NCI-H345 treated with DMSO at 0.1 percent for 48 hours (cell line): ENCODE results near the gene CREB1.

Experiments
- DNase-seq: peaks from one replicate; lab custom pipeline; 2025; ENCODE audit not compliant: unreplicated experiment; lab: John Stamatoyannopoulos, UW

Gene CREB1

DNA sequence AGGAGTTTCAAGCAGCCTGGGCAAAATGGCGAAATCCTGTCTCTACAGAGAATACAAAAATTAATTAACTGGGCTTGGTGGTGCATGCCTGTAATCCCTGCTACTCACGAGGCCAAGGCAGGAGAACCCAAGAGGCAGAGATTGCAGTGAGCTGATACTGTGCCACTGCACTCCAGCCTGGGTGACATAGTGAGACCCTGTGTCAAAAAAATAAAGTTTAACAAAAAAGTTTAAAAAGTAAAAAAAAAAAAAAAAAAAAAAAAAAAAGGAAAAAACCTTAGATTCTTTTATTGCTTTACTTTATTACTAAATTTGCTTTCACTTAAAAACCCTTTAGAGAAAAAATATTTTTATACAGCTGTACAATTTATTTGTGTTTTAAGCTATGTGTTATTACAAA lies 10.7 kb downstream of the CREB1 start:
- DNase-seq = no peak

DNA sequence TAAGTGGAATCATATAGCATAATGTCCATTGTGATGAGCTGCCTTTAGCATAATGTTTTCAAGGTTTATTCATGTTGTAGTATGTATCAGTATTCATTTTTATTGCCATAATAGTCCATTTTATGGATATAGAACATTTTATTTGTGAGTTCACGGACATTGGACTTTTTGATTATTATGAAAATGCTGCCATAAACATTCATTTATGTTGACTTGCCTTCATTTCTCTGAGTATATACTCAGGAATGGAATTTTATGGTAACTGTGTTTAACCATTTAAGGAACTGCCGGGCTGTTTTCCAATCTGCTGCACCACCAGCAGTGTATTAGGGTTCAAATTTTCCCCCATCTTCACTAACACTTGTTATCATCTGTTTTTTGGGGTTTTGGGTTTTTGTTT lies 12.2 kb downstream of the CREB1 start:
- no peak for DNase-seq

DNA sequence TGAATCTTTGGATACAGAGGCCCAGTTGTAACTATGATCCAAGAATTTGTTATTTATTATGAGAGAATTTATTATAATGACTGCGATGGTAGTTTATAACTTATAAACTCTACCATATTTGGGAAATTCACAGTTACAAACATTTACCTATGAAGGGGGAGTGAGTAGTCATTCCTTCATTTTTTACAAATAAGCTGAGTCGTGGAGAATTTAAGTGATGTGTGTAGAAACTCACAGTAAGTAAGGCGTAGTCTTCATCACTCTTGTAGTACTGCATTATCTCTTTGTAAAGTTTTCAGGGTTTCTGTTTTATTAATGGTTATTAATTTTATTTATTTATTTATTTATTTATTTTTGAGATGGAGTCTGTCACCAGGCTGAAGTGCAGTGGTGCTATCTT lies 13.5 kb downstream of the CREB1 start:
- no peak for DNase-seq

DNA sequence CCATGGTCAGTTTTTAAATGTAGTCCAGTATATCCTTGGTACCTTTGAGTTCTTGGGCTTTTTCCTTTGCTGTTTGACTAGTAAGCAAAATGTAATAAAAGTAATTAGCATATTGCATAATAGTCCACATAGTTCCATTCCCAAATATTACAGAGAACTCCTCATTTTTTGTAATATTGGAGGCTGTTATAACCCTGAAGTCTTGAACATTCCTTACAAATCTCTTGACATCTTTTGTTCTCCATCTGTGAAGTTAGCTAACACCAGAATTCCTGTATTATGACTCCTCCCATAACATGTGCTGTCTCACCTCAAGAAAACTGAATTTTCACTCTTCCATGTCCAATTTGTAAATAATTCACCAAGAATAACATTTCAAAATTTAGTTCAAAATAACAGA lies 17.1 kb downstream of the CREB1 start:
- no peak for DNase-seq

DNA sequence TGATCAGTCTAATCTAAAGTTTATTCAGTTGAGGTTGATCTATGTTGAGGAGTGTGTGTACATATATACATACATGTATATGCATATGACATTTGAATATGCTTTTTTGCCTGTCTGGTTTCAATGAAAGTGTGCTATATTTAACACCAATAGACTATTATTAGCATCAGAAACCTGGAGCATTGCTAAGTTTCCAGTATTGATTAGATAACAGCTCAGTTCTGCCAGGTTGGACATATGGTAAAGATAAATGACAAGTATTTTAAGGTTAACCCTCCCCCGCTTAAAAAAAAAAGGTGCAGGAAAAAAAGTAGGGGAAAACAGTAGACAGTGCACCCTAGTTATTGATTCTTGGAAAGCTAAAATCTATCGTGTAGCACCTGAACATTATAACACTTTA lies 19.4 kb downstream of the CREB1 start:
- no peak for DNase-seq

DNA sequence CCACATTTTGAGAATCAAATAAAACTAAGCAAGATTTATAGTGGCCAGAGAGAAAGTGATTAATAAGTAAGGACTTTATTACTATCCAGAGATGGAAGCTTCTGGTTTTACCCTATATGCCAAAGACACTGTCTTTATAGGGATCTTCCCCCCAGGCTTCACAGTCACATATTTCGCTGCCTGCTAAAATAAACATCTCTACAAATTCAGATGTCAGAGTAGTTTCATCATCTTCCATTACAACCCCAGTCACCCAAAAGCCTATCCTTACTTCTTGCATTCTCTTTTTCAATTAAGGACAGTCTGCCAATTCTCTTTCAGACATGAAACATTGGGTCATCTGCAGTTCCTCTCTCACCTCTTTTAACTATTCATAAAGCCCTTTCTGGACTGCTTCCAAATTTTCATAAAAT lies 28.3 kb downstream of the CREB1 start:
- DNase-seq = no peak

DNA sequence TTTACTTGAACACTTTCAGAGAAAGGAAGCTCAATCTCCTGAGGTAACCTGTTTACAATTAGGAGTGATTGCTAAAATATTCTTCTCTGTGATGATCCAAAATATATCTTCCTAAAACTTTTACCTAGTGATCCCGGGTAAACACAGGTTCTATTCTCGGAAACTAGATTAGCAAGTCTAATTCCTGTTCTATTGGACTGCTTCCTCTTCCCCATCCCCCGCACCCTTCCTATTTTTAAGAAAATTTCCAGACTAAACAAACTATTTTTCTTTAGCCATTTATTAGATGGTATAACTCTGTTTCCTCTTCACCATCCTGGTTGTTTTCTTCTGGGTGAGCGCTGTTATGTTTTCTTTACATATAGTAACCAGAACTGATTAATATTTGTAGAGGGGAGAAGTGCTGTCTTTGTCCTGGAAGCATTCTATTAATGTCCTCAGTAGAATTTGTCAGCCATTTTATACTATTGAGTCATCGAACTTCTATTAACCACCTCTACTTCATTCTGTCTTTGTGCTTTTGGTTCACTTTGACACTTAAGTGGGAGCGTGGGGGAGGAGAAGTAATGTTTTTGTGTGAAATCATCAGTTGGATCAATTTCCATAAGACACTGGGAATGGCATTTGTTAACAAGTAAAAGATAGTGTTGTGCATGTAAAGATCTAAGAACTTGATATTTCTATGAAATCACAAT lies 31.8 kb downstream of the CREB1 start:
- DNase-seq = no peak

DNA sequence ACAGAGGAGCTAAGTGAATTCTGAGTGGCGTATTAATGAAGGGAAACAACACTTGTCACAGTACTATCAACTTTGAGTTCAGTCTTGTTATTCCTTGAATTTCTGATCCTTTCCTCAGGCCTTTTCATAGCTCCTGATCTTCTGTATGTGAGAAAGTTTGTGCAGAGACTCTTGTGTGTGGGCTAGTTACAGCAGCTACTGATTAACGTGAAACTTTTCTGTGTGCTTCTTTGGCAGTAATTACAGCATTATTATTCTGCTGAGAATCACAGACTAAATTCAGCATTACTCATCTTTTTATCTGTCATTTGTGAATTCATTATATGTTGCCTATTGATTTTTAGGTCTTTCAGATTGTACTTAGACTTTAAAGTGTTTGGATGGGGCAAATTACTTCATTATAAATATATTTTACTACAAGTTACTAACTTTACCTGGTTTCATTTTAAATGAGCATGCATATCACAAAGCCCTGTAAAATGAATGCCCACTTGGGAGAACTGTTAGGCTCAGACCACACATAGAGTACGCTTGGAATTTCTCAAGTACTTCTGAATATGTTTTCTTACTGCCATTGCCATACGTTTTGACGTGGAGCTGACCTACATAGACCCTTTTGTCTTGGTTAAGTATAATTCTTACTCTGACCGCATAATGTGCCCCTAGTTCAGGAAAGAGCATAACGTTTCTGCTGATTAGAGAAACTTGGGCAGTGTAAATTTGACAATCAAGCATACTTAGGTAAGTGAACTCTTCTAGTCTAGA lies 36.2 kb downstream of the CREB1 start:
- no peak for DNase-seq

DNA sequence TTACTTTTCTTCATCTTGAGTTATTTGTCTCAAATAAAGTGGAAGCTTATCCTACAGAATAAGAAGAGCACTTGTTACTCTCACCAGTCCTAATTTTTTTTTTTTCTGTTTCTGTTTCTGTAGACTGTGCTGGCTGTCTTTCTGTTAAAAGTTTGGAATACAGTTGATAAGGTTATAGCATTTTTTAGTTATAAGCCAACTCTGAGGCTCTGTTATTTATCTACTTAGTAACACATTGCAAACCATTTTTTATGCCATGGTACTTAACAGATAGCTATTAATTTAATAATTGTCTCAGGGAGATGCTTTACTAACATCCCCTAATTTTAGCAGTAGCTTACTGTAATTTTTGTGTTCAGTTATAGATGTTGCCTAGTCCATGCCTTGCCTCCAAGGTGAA lies 37.9 kb downstream of the CREB1 start:
- no peak for DNase-seq

DNA sequence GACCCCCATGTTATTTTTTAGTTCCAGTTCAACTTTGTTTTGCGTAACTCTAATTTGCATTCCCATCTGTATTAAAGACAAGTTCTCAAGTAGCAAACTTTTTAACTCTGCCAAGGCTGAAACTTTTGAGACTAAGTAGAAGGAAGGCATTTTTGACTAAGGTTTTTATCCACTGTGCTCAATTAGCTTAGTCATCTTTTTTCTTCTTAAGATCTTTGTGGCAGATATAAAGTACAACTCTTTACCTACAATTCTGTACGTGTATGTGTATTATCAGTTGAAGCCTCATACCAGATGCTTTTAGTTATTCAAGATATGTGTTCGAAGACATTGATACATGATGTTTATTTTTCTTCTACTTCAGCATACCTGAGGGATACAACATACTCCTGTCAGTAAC lies 41.6 kb downstream of the CREB1 start:
- DNase-seq = no peak

DNA sequence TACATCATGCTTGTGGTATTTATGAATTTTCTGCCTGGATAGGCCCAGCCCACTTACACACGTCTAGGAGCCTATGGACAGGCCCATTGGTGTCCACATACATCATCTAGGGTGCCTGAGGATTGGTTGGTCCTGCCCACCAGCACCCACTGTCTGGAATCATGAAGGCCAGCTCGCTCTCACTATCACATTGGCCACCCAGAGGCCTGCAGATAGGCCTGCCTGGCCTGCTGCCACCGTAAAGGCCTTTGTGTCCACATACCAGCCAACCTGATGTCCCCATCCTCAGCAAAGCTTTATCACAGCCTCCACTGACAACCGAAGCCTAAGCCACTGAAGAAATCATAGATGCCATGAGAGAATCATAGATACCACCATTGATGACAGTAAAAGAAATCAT lies 55.2 kb downstream of the CREB1 start:
- no peak for DNase-seq

DNA sequence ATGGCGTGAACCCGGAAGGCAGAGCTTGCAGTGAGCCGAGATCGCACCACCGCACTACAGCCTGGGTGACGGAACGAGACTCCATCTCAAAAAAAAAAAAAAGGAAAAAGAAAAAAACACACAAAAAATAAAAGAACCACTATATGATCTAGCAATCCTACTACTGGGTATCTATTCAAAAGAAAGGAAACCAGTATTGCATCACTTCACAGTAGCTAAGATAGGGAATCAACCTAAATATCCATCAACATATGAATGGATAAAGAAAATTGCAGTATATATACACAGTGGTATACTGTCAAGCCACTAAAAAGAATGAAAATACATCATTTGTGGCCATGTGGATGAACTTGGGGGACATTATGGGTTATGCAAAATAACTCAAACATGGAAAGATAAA lies 57.5 kb downstream of the CREB1 start:
- DNase-seq = no peak

DNA sequence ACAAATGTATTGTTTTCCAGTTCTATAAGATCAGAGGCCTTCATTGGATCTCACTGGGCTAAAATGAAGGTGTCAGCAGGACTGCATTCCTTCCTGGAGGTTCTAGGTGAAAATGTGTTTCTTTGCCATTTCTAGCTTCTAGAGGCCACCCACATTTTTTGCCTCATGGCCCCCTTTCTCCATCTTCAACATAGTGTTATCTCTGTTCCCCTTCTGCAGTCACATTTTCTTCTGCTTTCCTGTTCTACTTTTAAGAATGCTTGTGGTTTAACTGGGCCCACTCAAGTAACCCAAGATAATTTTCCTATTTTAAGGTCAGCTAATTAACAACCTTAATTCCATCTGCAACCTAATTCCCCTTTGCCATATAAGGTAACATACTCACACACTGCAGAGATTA lies 59.4 kb downstream of the CREB1 start:
- DNase-seq = no peak

DNA sequence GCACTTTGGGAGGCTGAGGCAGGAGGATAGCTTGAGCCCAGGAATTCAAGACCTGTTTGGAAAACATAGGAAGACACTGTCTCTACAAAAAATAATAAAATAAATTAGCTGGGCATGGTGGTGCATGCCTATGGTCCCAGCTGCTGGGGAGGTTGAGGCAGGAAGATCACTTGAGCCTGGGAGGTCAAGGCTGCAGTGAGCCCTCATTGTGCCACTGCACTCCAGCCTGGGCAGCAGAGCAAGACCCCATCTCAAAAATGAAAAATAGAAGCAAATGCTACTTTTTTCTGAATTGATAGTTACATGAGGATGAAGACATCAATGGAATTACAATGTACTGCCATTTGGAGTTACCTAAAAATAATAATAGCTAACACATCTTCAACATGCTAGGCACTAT lies 63.5 kb downstream of the CREB1 start:
- DNase-seq = no peak

DNA sequence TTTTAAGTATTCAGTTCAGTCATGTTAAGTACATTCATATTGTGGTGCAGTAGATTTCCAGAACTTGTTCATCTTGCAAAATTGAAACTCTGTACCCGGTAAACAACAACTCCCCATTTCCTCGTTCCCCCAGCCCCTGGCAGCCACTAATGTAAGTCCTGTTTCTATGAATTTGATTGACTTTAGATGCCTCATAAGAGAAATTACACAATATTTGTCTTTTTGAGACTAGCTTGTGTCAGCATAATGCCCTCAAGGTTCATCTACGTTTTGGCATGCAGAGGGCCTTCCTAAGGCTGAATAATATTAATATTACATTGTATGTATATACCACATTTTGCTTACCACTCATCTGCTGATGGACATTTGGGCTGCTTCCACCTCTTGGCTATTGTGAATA lies 64.5 kb downstream of the CREB1 start:
- DNase-seq = no peak

DNA sequence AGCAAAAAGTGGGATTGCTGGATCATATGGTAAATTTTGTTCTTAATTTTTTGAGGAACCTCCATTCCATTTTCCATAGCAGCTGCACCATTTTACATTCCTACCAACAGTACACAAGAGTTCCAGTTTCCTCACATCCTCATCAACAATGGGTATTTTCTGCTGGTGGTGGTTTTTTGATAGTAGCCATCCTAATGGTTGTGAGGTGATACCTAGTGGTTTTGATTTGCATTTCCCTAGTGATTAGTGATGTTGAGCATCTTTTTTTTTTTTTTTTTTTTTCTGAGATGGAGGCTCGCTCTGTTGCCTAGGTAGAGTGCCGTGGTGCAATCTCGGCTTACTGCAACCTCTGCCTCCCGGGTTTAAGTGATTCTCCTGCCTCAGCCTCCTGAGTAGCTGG lies 65.0 kb downstream of the CREB1 start:
- DNase-seq = no peak

DNA sequence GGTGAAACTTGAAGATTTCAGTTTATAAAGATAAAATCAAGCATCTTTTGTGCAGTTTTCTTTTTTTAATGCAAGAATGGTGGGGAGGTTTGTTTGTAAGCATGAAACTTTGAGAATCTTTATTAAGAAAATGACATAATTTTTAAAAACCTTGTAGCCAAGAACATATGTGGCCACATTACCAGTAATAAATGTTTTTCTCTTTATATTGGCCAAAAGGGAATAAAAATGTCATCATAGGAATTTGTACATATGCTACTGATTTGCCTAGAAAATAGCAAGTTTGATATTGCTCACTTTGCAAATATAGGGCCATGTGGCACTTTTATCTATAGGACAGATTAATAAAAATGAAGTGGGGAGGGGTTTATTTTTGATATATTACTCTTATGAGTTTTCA lies 69.9 kb downstream of the CREB1 start:
- DNase-seq = no peak

DNA sequence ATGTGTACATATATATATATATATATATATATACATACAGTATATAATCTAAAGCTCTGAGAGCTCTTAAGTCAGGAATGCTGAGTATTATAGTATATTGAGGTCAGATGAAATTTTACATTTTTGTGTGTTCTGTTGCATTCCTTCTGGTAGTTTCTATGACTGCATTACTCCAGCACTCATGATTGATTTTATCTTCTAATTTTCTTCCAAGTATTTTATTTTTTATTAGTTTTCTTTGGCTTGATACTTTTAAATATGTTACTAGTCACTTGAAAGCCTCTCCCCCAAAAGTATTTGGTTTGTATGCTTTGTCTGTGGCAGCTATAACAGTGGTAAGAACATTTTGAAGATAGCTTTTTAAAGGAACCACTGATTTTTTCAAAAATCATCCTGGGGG lies 70.5 kb downstream of the CREB1 start:
- no peak for DNase-seq

DNA sequence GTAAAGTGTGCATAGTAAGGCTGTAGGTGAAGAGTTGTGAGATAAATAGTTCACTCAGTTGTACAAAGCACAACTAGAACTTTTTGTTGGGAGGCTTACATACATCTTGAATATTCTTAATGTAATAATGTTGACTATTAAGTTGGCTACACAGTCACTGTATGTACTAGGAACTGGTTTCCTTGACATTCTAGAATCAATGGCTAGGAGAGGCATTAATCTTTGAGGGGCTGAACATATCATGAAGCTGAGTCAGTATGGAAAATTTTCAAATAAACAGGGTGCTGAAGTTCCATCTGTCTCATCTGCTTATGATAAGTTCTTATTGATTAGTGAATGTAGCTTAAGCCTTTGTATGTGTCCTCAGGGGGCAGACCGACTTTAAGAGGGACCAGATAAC lies 72.0 kb downstream of the CREB1 start:
- no peak for DNase-seq

DNA sequence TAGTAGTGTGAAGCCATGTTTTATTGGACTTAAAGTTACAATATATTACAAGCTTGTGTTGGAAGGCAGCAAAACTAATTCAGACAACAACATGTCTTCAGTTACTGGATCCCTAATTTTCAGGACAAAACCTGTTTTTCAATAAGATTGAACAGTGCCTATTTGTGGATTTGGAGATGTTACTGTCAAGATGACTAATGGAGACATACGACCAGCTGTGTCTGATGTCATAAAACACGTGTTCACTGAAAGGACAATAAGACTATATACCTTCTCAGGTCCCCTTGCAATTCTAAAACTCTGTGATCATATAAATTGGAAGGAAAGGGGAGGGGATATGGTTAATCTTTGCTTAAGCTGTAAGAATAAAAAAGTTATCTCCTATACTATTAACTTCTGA lies 73.7 kb downstream of the CREB1 start:
- no peak for DNase-seq

DNA sequence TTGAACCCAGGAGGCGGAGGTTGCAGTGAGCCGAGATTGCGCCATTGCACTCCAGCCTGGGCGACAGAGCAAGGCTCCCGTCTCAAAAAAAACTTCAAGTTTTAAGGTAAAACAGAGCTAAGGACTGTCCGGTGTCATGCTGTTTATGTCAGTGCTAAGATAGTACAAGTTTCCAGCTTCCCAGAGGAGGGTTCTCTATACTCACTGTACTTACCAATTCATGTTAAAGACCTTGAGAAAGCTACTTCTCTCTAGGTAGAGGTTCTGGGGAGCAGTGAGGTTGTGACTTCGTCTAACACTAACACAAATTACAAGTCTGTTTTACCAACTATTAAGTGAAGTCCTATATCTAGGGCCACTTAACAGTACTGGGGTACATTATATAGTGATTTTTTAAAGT lies 76.6 kb downstream of the CREB1 start:
- no peak for DNase-seq

DNA sequence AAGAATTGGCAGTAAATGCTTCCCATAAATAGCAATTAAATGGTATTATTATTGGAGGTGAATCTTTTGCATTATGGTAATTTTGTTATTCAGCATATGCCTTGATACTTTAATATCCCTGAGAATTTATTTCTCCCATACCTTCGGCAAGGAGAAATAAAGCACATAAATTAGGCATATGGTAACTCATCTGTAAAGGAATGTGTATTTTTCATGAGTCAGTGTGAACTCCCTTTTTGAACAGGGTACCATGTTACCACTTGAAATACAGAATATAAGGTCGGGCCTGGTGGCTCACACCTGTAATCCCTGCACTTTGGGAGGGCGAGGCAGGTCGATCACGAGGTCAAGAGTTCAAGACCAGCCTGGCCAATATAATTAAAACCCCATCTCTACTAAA lies 77.1 kb downstream of the CREB1 start:
- no peak for DNase-seq

DNA sequence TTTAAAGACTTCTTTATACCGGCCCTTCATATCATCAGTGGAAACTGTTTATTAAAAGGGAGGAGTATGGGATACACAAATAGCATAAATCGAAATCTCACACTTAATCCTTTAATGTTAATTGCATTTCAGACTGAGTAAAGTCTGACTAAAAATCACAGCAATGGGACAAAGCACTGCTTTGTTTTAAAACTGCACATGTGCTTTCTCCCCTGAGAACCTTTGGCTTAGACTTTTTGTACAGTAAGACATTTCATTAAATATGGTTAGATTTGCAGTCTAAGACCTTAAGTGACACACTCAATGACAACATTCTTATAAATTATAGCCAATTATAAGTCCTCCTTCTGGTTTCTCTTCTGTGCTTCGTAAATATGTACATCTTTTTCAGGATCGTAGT lies 83.0 kb downstream of the CREB1 start:
- no peak for DNase-seq
